HL-60 (cell line): ENCODE data around the gene CFAP58.

Source experiments
- CTCF ChIP-seq: IDR thresholded peaks from one replicate; pipeline ENCODE4 v1.5.1; 2011; ENCODE audit warnings: low read length, control low read depth, inconsistent platforms; ENCODE audit not compliant: insufficient read depth
- REST ChIP-seq: IDR thresholded peaks from 2 replicates; pipeline ENCODE4 v1.6.1; 2012; ENCODE audit warnings: low read depth; ENCODE audit not compliant: insufficient replicate concordance

DNA sequence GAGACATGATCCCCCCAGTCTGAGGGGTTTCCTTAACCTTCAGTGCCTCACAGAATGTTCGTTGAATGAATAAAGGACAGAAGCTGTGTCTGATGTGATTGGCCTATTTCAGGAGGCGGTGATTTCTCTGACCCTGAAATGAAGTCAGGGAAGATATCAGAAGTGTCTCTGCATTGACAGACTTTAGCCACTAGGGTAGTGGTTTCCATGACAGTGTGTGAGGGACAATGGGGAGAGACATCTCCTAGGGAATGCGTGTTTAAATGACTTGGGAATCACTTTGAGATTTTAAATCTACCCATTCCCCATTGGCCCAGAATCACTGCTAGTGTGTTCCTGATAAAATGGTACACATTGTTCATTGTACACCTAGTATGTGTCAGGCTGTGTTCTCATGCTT is 132.0 kb downstream of the CFAP58 start:
- TF ChIP-seq CTCF (no peak), REST (no peak)
